Activated CD8-positive, alpha-beta T cell treated with anti-CD3 and anti-CD28 coated beads for 36 hours (primary cell): ENCODE results near the gene NUMB. TPM values are rescaled to one million over a fixed set of nuclear protein-coding genes. Genes with fewer than 3 reads are reported as not detected.
A peak's percentile ranks its signal among the peaks of the same experiment; 100 is the strongest.

Experiments used
- ATAC-seq: fragments of 200-7000 bp; cut with Tn5 transposase; one replicate; pipeline ENCODE4 v1.10.0; 2021; ENCODE audit warnings: mild to moderate bottlenecking, moderate library complexity
- CTCF ChIA-PET: fragments of 350-600 bp; sonication (Branson Sonifier 250); formaldehyde crosslinking; loops from one replicate; lab custom pipeline; 2021; ENCODE audit warnings: antibody characterized with exemption; lab: Charles Lee
- POLR2A ChIA-PET: fragments of 350-600 bp; sonication (Branson Sonifier 250); formaldehyde crosslinking; loops from one replicate; lab custom pipeline; 2021; ENCODE audit warnings: antibody characterized with exemption; lab: Charles Lee
- DNase-seq: peaks from one replicate; pipeline ENCODE4 v3.0.0-alpha.2; 2020
- H3K27ac Mint-ChIP-seq: one replicate; pipeline ENCODE4 v1.8.0; 2021; ENCODE audit warnings: mild to moderate bottlenecking, mixed read lengths
- H3K27me3 Mint-ChIP-seq: one replicate; pipeline ENCODE4 v1.8.0; 2021; ENCODE audit warnings: mixed read lengths
- H3K36me3 Mint-ChIP-seq: one replicate; pipeline ENCODE4 v1.8.0; 2021; ENCODE audit warnings: low read depth, mixed read lengths
- H3K4me1 Mint-ChIP-seq: one replicate; pipeline ENCODE4 v1.8.0; 2021; ENCODE audit warnings: low read depth, mixed read lengths
- H3K4me3 Mint-ChIP-seq: one replicate; pipeline ENCODE4 v1.8.0; 2021; ENCODE audit warnings: mild to moderate bottlenecking, moderate library complexity, mixed read lengths
- H3K9me3 Mint-ChIP-seq: one replicate; pipeline ENCODE4 v1.8.0; 2021; ENCODE audit warnings: mixed read lengths
- CTCF ChIP-seq: fragments of 200-600 bp; IDR thresholded peaks from one replicate; pipeline ENCODE4 v1.8.0; 2022; ENCODE audit warnings: antibody characterized with exemption, mild to moderate bottlenecking
- intact Hi-C: fragments of 100-400 bp; cut with micrococcal nuclease; formaldehyde crosslinking; loops from one replicate; pipeline ENCODE4 v1.10.0; 2022
- total RNA-seq, 2 experiments: library from RNA; stranded (reverse); gene quantifications; one replicate each; pipeline ENCODE4 v1.2.3, GENCODE V29; 2021

Gene NUMB
- total RNA-seq, 2 experiments from 2014 or later: 31.8 to 33.0 TPM

GRCh38 chr14:73239393-73240241, 218.7 kb downstream of the NUMB start:
- Mint-ChIP-seq H3K4me1 (peaks cover 13% of the 10 kb centered on the region), H3K36me3 (no peaks in the 10 kb centered on the region), H3K9me3 (no peaks in the 10 kb centered on the region), H3K27me3 (peaks cover 72% of the 10 kb centered on the region), H3K27ac (no peak overlapping the region), H3K4me3 (no peak overlapping the region)
- intact Hi-C loops: no loop called here
- ChIA-PET POLR2A (no interaction called here), CTCF (interaction anchor here (0.9 to 1.2 kb wide), 2 partner anchors 31 to 55 kb away, joined by 3 read pairs; no protein-coding TSS in a partner anchor)
- no peak for TF ChIP-seq CTCF
- DNase-seq (no peak), ATAC-seq (no peak)

GRCh38 chr14:73238941-73239340, 219.4 kb downstream of the NUMB start:
- no peak overlapping the region for H3K27ac Mint-ChIP-seq
- peaks cover 74% of the 10 kb centered on the region for H3K27me3 Mint-ChIP-seq
- no peaks in the 10 kb centered on the region for H3K9me3 Mint-ChIP-seq
- intact Hi-C loops: no loop called here
- H3K4me3 Mint-ChIP-seq: no peak overlapping the region
- no peak for TF ChIP-seq CTCF
- POLR2A ChIA-PET: no interaction called here
- no peaks in the 10 kb centered on the region for H3K36me3 Mint-ChIP-seq
- ATAC-seq (no peak), DNase-seq (no peak)
- CTCF ChIA-PET: interaction anchor here (0.9 to 1.2 kb wide), 2 partner anchors 32 to 56 kb away, joined by 3 read pairs; no protein-coding TSS in a partner anchor
- peaks cover 13% of the 10 kb centered on the region for H3K4me1 Mint-ChIP-seq

GRCh38 chr14:73238424-73238852, 219.9 kb downstream of the NUMB start:
- DNase-seq (no peak), ATAC-seq (peak; percentile 26)
- H3K27ac Mint-ChIP-seq: no peak overlapping the region
- CTCF ChIA-PET: interaction anchor here (1.2 kb wide), 1 partner anchor 57 kb away, joined by 3 read pairs; no protein-coding TSS in a partner anchor
- TF ChIP-seq CTCF: no peak
- POLR2A ChIA-PET: no interaction called here
- H3K27me3 Mint-ChIP-seq: peaks cover 73% of the 10 kb centered on the region
- H3K4me3 Mint-ChIP-seq: peak overlapping the region; percentile 20
- intact Hi-C loops: no loop called here
- no peaks in the 10 kb centered on the region for H3K36me3 Mint-ChIP-seq
- H3K4me1 Mint-ChIP-seq: peaks cover 13% of the 10 kb centered on the region
- H3K9me3 Mint-ChIP-seq: no peaks in the 10 kb centered on the region

- H3K27me3 Mint-ChIP-seq: peaks cover 70% of the 10 kb centered on the region
- TF ChIP-seq CTCF: no peak
- DNase-seq (no peak), ATAC-seq (peak; percentile 21)
- ChIA-PET CTCF (no interaction called here), POLR2A (no interaction called here)
- no peaks in the 10 kb centered on the region for H3K9me3 Mint-ChIP-seq
- H3K36me3 Mint-ChIP-seq: no peaks in the 10 kb centered on the region
- peak overlapping the region; percentile 20 for H3K4me3 Mint-ChIP-seq
- H3K4me1 Mint-ChIP-seq: peaks cover 13% of the 10 kb centered on the region
- H3K27ac Mint-ChIP-seq: no peak overlapping the region
- intact Hi-C loops: no loop called here
Measured at GRCh38 chr14:73237786-73238423, 220.4 kb downstream of the NUMB start.
